ENCODE measurements around the gene FBLN5.

The FBLN5 gene

GRCh38 chr14:91839749-91840148, 107.7 kb downstream of the FBLN5 start:
- no peak overlapping the region for H3K4me3 ChIP-seq (replicated peaks; ENCODE audit: low read depth, low read length)
- TF ChIP-seq CTCF (IDR thresholded peaks at IDR 0.05; ENCODE audit: low read depth, low read length, missing control alignments): no peak
- no peak for DNase-seq (ENCODE audit: extremely low read depth, low read depth)

GRCh38 chr14:91837076-91837475, 110.4 kb downstream of the FBLN5 start:
- no peak for DNase-seq (ENCODE audit: extremely low read depth, low read depth)
- TF ChIP-seq CTCF (IDR thresholded peaks at IDR 0.05; ENCODE audit: low read depth, low read length, missing control alignments): no peak
- no peak overlapping the region for H3K4me3 ChIP-seq (replicated peaks; ENCODE audit: low read depth, low read length)

GRCh38 chr14:91835920-91836843, 111.3 kb downstream of the FBLN5 start:
- no peak overlapping the region for H3K4me3 ChIP-seq (replicated peaks; ENCODE audit: low read depth, low read length)
- DNase-seq (ENCODE audit: extremely low read depth, low read depth): no peak
- no peak for TF ChIP-seq CTCF (IDR thresholded peaks at IDR 0.05; ENCODE audit: low read depth, low read length, missing control alignments)

- no peak for TF ChIP-seq CTCF (IDR thresholded peaks at IDR 0.05; ENCODE audit: low read depth, low read length, missing control alignments)
- no peak overlapping the region for H3K4me3 ChIP-seq (replicated peaks; ENCODE audit: low read depth, low read length)
- no peak for DNase-seq (ENCODE audit: extremely low read depth, low read depth)
Measured at GRCh38 chr14:91835197-91835919, 112.1 kb downstream of the FBLN5 start.

GRCh38 chr14:91834571-91834970, 112.9 kb downstream of the FBLN5 start:
- DNase-seq (ENCODE audit: extremely low read depth, low read depth): no peak
- no peak overlapping the region for H3K4me3 ChIP-seq (replicated peaks; ENCODE audit: low read depth, low read length)
- no peak for TF ChIP-seq CTCF (IDR thresholded peaks at IDR 0.05; ENCODE audit: low read depth, low read length, missing control alignments)

GRCh38 chr14:91831337-91831736, 116.2 kb downstream of the FBLN5 start:
- TF ChIP-seq CTCF (IDR thresholded peaks at IDR 0.05; ENCODE audit: low read depth, low read length, missing control alignments): no peak
- DNase-seq (ENCODE audit: extremely low read depth, low read depth): no peak
- no peak overlapping the region for H3K4me3 ChIP-seq (replicated peaks; ENCODE audit: low read depth, low read length)
